HepG2 (cell line): Measurements from ENCODE around the gene ADAMTS13. TPM values are rescaled to one million over a fixed set of nuclear protein-coding genes. Genes with fewer than 3 reads are reported as not detected.

ENCODE experiments used
- STAT5B ChIP-seq: sonication (generic); formaldehyde crosslinking; IDR thresholded peaks from 2 replicates; pipeline ENCODE4 v1.4.0; 2020; ENCODE audit warnings: missing genetic modification reagents
- ZNF724P ChIP-seq: sonication (generic); formaldehyde crosslinking; IDR thresholded peaks from 2 replicates; pipeline ENCODE4 v1.8.0; 2022; ENCODE audit warnings: missing genetic modification reagents, borderline replicate concordance
- polyA plus RNA-seq, 8 experiments: library from polyadenylated mRNA; depleted of rRNA in 3 of 8; stranded (reverse) in 7 of 8; unstranded in 1 of 8; fragments of >200 nt; fragmentation: Illumina TruSeq in 4 of 8; extraction: Trizol in 4 of 8; gene quantifications; 2 replicates each; pipeline versions ENCODE4 v1.2.1 to v1.2.3, GENCODE V29; 2011 to 2016; ENCODE audit warnings: low read depth in 4 of 8, missing spikeins in 1 of 8, mixed read lengths in 1 of 8; ENCODE audit not compliant: insufficient read depth in 1 of 8
- total RNA-seq, 5 experiments: library from RNA; depleted of rRNA; stranded (reverse); fragments of >200 nt; fragmentation: Illumina TruSeq; extraction: Trizol; gene quantifications; 2 replicates each; pipeline ENCODE4 v1.2.3, GENCODE V29; 2016; ENCODE audit warnings: low read depth in 1 of 5

Gene ADAMTS13
- total and polyA plus RNA-seq, 2 of the 13 experiments (the other 11 are each of a cell fraction or from before 2014, with no cell fraction given): 0.91 to 4.5 TPM

DNA sequence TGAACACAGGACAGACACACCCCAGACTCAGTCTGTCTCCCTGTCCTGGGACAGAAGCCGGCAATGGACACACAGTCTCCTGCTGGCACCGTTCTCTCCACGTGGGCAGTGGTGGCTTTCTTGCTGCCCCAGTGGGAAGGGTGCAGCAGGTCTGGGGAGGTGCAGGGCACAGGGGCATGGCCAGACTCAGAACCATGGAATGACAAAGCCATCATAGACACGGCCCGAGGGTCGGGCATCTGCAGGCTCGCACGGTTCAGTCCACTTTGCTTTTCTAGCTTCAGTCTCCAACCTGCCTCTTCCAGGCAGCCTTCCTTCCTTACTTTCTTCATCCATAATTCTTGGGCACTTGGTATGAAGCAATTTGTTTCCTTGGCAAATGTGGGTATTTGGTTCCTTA lies 85.9 kb downstream of the ADAMTS13 start (continued):
- TF ChIP-seq STAT5B (CRISPR knock-in tag): no peak
- no peak for TF ChIP-seq ZNF724P (CRISPR knock-in tag)

Other genes with a start within 250 kb of the ADAMTS13 start
- not detected in 2 replicates for gene OBP2B, start 213.1 kb upstream of the ADAMTS13 start, total RNA-seq (2016; rRNA removed; fragmentation: Illumina TruSeq; extraction: Trizol)
- gene OBP2B, start 213.1 kb upstream of the ADAMTS13 start, polyA plus RNA-seq (2011; rRNA removed): not detected in 2 replicates
- gene ABO, start 147.2 kb upstream of the ADAMTS13 start, total RNA-seq (2016; rRNA removed; fragmentation: Illumina TruSeq; extraction: Trizol): not detected in 2 replicates
- not detected in 2 replicates for gene ABO, start 147.2 kb upstream of the ADAMTS13 start, polyA plus RNA-seq (2011; rRNA removed)
- 13.3 and 14.7 TPM in 2 replicates for gene SURF6, start 86.2 kb upstream of the ADAMTS13 start, total RNA-seq (2016; rRNA removed; fragmentation: Illumina TruSeq; extraction: Trizol)
- 5.9 and 7.5 TPM in 2 replicates for gene SURF6, start 86.2 kb upstream of the ADAMTS13 start, polyA plus RNA-seq (2011; rRNA removed)
- gene MED22, start 74.2 kb upstream of the ADAMTS13 start, total RNA-seq (2016; rRNA removed; fragmentation: Illumina TruSeq; extraction: Trizol): 19.6 and 22.1 TPM in 2 replicates
- gene MED22, start 74.2 kb upstream of the ADAMTS13 start, polyA plus RNA-seq (2011; rRNA removed): 15.8 and 22.2 TPM in 2 replicates
- 2,938 and 3,359 TPM in 2 replicates for gene RPL7A, start 74.1 kb upstream of the ADAMTS13 start, total RNA-seq (2016; rRNA removed; fragmentation: Illumina TruSeq; extraction: Trizol)
- gene RPL7A, start 74.1 kb upstream of the ADAMTS13 start, polyA plus RNA-seq (2011; rRNA removed): 2,401 and 2,404 TPM in 2 replicates
- 10.6 and 17.8 TPM in 2 replicates for gene SURF1, start 65.9 kb upstream of the ADAMTS13 start, total RNA-seq (2016; rRNA removed; fragmentation: Illumina TruSeq; extraction: Trizol)
- 39.2 and 40.7 TPM in 2 replicates for gene SURF1, start 65.9 kb upstream of the ADAMTS13 start, polyA plus RNA-seq (2011; rRNA removed)
- gene SURF2, start 65.8 kb upstream of the ADAMTS13 start, total RNA-seq (2016; rRNA removed; fragmentation: Illumina TruSeq; extraction: Trizol): 10.3 and 13.6 TPM in 2 replicates
- gene SURF2, start 65.8 kb upstream of the ADAMTS13 start, polyA plus RNA-seq (2011; rRNA removed): 6.1 and 6.3 TPM in 2 replicates
- gene SURF4, start 46.3 kb upstream of the ADAMTS13 start, total RNA-seq (2016; rRNA removed; fragmentation: Illumina TruSeq; extraction: Trizol): 135 and 265 TPM in 2 replicates
- 220 and 224 TPM in 2 replicates for gene SURF4, start 46.3 kb upstream of the ADAMTS13 start, polyA plus RNA-seq (2011; rRNA removed)
- gene STKLD1, start 46.0 kb upstream of the ADAMTS13 start, total RNA-seq (2016; rRNA removed; fragmentation: Illumina TruSeq; extraction: Trizol): 1.1 and 2.2 TPM in 2 replicates
- gene STKLD1, start 46.0 kb upstream of the ADAMTS13 start, polyA plus RNA-seq (2011; rRNA removed): 1.5 and 3.8 TPM in 2 replicates
- gene REXO4, start 4.4 kb upstream of the ADAMTS13 start, total RNA-seq (2016; rRNA removed; fragmentation: Illumina TruSeq; extraction: Trizol): 30.4 and 32.9 TPM in 2 replicates
- gene REXO4, start 4.4 kb upstream of the ADAMTS13 start, polyA plus RNA-seq (2011; rRNA removed): 18.5 and 20.2 TPM in 2 replicates
- gene CACFD1, start 37.6 kb downstream of the ADAMTS13 start, total RNA-seq (2016; rRNA removed; fragmentation: Illumina TruSeq; extraction: Trizol): 8.2 and 13.8 TPM in 2 replicates
- gene CACFD1, start 37.6 kb downstream of the ADAMTS13 start, polyA plus RNA-seq (2011; rRNA removed): 14.6 and 21.3 TPM in 2 replicates
- 6.3 and 15.0 TPM in 2 replicates for gene SLC2A6, start 56.7 kb downstream of the ADAMTS13 start, total RNA-seq (2016; rRNA removed; fragmentation: Illumina TruSeq; extraction: Trizol)
- gene SLC2A6, start 56.7 kb downstream of the ADAMTS13 start, polyA plus RNA-seq (2011; rRNA removed): 4.1 and 9.1 TPM in 2 replicates
- gene MYMK, start 102.6 kb downstream of the ADAMTS13 start, total RNA-seq (2016; rRNA removed; fragmentation: Illumina TruSeq; extraction: Trizol): not detected in 2 replicates
- not detected in 2 replicates for gene MYMK, start 102.6 kb downstream of the ADAMTS13 start, polyA plus RNA-seq (2011; rRNA removed)
- gene ADAMTSL2, start 112.3 kb downstream of the ADAMTS13 start, total RNA-seq (2016; rRNA removed; fragmentation: Illumina TruSeq; extraction: Trizol): 1.0 and 3.8 TPM in 2 replicates
- 1.8 and 1.9 TPM in 2 replicates for gene ADAMTSL2, start 112.3 kb downstream of the ADAMTS13 start, polyA plus RNA-seq (2011; rRNA removed)
- not detected in 2 replicates for gene FAM163B, start 187.0 kb downstream of the ADAMTS13 start, total RNA-seq (2016; rRNA removed; fragmentation: Illumina TruSeq; extraction: Trizol)
- gene FAM163B, start 187.0 kb downstream of the ADAMTS13 start, polyA plus RNA-seq (2011; rRNA removed): not detected in 2 replicates
- not detected in 2 replicates for gene DBH, start 214.0 kb downstream of the ADAMTS13 start, total RNA-seq (2016; rRNA removed; fragmentation: Illumina TruSeq; extraction: Trizol)
- not detected in 2 replicates for gene DBH, start 214.0 kb downstream of the ADAMTS13 start, polyA plus RNA-seq (2011; rRNA removed)